HG03103 (cell line): Measurements from ENCODE around the gene TMEM248.
"Not testable (repeated sequence)": the region's sequence is repeated elsewhere in the genome, so short reads cannot be mapped to it uniquely, and the experiment has no call there.

Source experiments
- ATAC-seq: cut with Tn5 transposase; IDR thresholded peaks from one replicate; pipeline ENCODE4 v1.9.1; 2021; ENCODE audit warnings: low read depth; ENCODE audit not compliant: unreplicated experiment

TMEM248 gene

GRCh38 chr7:66920769-66921395 lies at the start of gene TMEM248:
Gene TMEM248, plus strand, starts transcription at chr7:66921225. Its CDS starts 20,641 bp downstream, at chr7:66941866.
- peak; percentile 79 for ATAC-seq

- no peak for ATAC-seq
These were observed 47.5 kb upstream of the TMEM248 start for GRCh38 chr7:66873476-66873875.

- peak; percentile 90 for ATAC-seq
These were observed 43.3 kb upstream of the TMEM248 start for GRCh38 chr7:66877577-66878300.

- ATAC-seq, result not testable (repeated sequence)
These were observed 42.7 kb upstream of the TMEM248 start for GRCh38 chr7:66878301-66878685.

- ATAC-seq, result no peak
These were observed 41.0 kb upstream of the TMEM248 start for GRCh38 chr7:66880053-66880452.

GRCh38 chr7:66880577-66880976 lies 40.4 kb upstream of the TMEM248 start:
- not testable (repeated sequence) for ATAC-seq

GRCh38 chr7:66883716-66884115 lies 37.3 kb upstream of the TMEM248 start:
- ATAC-seq, result no peak

- not testable (repeated sequence) for ATAC-seq
These were observed 36.5 kb upstream of the TMEM248 start for GRCh38 chr7:66884556-66884955.

- peak; percentile 71 for ATAC-seq
These were observed 34.9 kb upstream of the TMEM248 start for GRCh38 chr7:66886152-66886551.

- ATAC-seq, result not testable (repeated sequence)
These were observed 32.8 kb upstream of the TMEM248 start for GRCh38 chr7:66888223-66888622.

GRCh38 chr7:66894463-66895080 lies 26.5 kb upstream of the TMEM248 start:
- no peak for ATAC-seq

GRCh38 chr7:66896441-66896840 lies 24.6 kb upstream of the TMEM248 start:
- no peak for ATAC-seq

- no peak for ATAC-seq
These were observed 21.3 kb upstream of the TMEM248 start for GRCh38 chr7:66899552-66900280.

GRCh38 chr7:66901941-66902843 lies 18.8 kb upstream of the TMEM248 start:
- ATAC-seq, result no peak

GRCh38 chr7:66902844-66903180 lies 18.2 kb upstream of the TMEM248 start:
- ATAC-seq, result no peak

GRCh38 chr7:66903360-66904062 lies 17.5 kb upstream of the TMEM248 start:
- ATAC-seq, result no peak

- no peak for ATAC-seq
These were observed 16.9 kb upstream of the TMEM248 start for GRCh38 chr7:66904063-66904593.

GRCh38 chr7:66905278-66905677 lies 15.7 kb upstream of the TMEM248 start:
- ATAC-seq, result no peak

- ATAC-seq, result no peak
These were observed 15.3 kb upstream of the TMEM248 start for GRCh38 chr7:66905689-66906088.
